CD4-positive, alpha-beta memory T cell (primary cell): Measurements from ENCODE around the gene TRABD2B. TPM values are rescaled to one million over a fixed set of nuclear protein-coding genes. Genes with fewer than 3 reads are reported as not detected.

Source experiments
- CTCF ChIA-PET: fragments of 350-600 bp; sonication (Branson Sonifier 250); formaldehyde crosslinking; loops from one replicate; lab custom pipeline; 2021; ENCODE audit warnings: inconsistent platforms; ENCODE audit not compliant: partially characterized antibody; lab: Charles Lee
- POLR2A ChIA-PET: fragments of 350-600 bp; sonication (Branson Sonifier 250); formaldehyde crosslinking; loops from one replicate; lab custom pipeline; 2021; ENCODE audit not compliant: partially characterized antibody; lab: Charles Lee
- DNase-seq, 5 donors: peaks; one replicate each; pipeline versions ENCODE4 v3.0.0 to v3.0.0-alpha.2; 2020 to 2022; ENCODE audit warnings: mixed read lengths in 1 of 5
- H3K27ac ChIP-seq: one replicate; pipeline ENCODE4 v1.7.0; 2013; ENCODE audit warnings: low read depth, low read length
- H3K27me3 ChIP-seq: 2 replicates; pipeline ENCODE4 v1.7.0; 2013; ENCODE audit warnings: mild to moderate bottlenecking, low read length, moderate library complexity; ENCODE audit not compliant: insufficient read depth
- H3K36me3 ChIP-seq: 2 replicates; pipeline ENCODE4 v1.7.0; 2013; ENCODE audit warnings: mild to moderate bottlenecking, low read length, moderate library complexity; ENCODE audit not compliant: insufficient read depth
- H3K4me1 ChIP-seq: 2 replicates; pipeline ENCODE4 v1.7.0; 2013; ENCODE audit warnings: mild to moderate bottlenecking, low read length, moderate library complexity; ENCODE audit not compliant: insufficient read depth
- H3K4me3 ChIP-seq, 2 donors: one replicate each; pipeline ENCODE4 v1.7.0; 2013; ENCODE audit warnings: low read length in 2 of 2, mild to moderate bottlenecking in 1 of 2
- H3K9me3 ChIP-seq, 2 donors: one replicate each; pipeline ENCODE4 v1.7.0; 2013; ENCODE audit warnings: low read length in 2 of 2, control low read depth in 1 of 2; ENCODE audit not compliant: control insufficient read depth in 1 of 2
- H3K27ac Mint-ChIP-seq, 7 donors: one replicate each; pipeline ENCODE4 v1.8.0; 2020 to 2021; ENCODE audit warnings: mixed read lengths in 7 of 7, mild to moderate bottlenecking in 6 of 7, inconsistent platforms in 3 of 7, moderate library complexity in 3 of 7
- H3K27me3 Mint-ChIP-seq, 2 donors: one replicate each; pipeline ENCODE4 v1.8.0; 2020 to 2021; ENCODE audit warnings: mixed read lengths in 2 of 2
- H3K36me3 Mint-ChIP-seq, 2 donors: one replicate each; pipeline ENCODE4 v1.8.0; 2020 to 2021; ENCODE audit warnings: mixed read lengths in 2 of 2, inconsistent platforms in 1 of 2, mild to moderate bottlenecking in 1 of 2
- H3K4me1 Mint-ChIP-seq, 4 donors: one replicate each; pipeline ENCODE4 v1.8.0; 2020 to 2021; ENCODE audit warnings: mixed read lengths in 4 of 4, mild to moderate bottlenecking in 1 of 4
- H3K4me3 Mint-ChIP-seq, 8 donors: one replicate each; pipeline ENCODE4 v1.8.0; 2020 to 2021; ENCODE audit warnings: mixed read lengths in 8 of 8, mild to moderate bottlenecking in 7 of 8, moderate library complexity in 6 of 8, inconsistent platforms in 3 of 8
- H3K9me3 Mint-ChIP-seq, 8 donors: one replicate each; pipeline ENCODE4 v1.8.0; 2020 to 2021; ENCODE audit warnings: mixed read lengths in 8 of 8, mild to moderate bottlenecking in 5 of 8, inconsistent platforms in 3 of 8, moderate library complexity in 1 of 8
- intact Hi-C: fragments of 100-400 bp; cut with micrococcal nuclease; formaldehyde crosslinking; loops from one replicate; pipeline ENCODE4 v1.15.1; 2023
- polyA plus RNA-seq, 2 donors: library from polyadenylated mRNA; unstranded; fragments of 300-500 nt; fragmentation: Illumina TruSeq; gene quantifications; one replicate each; pipeline ENCODE4 v1.2.3, GENCODE V29; 2021
- total RNA-seq, 2 experiments: library from RNA; stranded (reverse); gene quantifications; one replicate each; pipeline ENCODE4 v1.2.3, GENCODE V29; 2021

The TRABD2B gene
- total and polyA plus RNA-seq, 4 experiments from 2014 or later = not detected

DNA sequence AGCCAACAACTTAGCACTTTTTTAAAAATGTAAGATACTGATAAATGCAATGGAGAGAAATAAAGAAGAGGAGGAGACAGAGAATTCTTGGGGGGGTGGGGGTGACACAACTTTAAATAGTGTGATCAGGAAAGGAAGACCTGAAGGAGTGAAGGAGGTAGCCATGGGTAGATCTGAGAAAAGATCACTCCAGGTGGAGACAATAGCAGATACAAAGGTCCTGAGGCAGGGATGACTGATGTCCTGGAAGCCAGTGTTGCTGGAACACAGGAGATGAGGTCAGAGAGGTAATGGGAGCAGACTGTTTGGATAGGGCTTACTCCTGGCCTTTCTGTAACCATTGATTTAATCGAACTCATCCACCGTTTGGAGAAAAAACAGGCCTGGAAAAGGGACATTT lies 24.6 kb upstream of the TRABD2B start:
- no peak overlapping the region for H3K27ac ChIP-seq
- Mint-ChIP-seq H3K4me1 (no peaks in the 10 kb centered on the region), H3K27me3 (peaks cover 9 to 10% of the 10 kb centered on the region in 2 donors), H3K36me3 (no peaks in the 10 kb centered on the region), H3K27ac (no peak overlapping the region), H3K9me3 (peaks cover 0 to 2% (median 0%) of the 10 kb centered on the region in 8 donors), H3K4me3 (no peak overlapping the region)
- no peak overlapping the region for H3K4me3 ChIP-seq
- no peak for DNase-seq
- H3K36me3 ChIP-seq = no peaks in the 10 kb centered on the region
- H3K4me1 ChIP-seq = no peaks in the 10 kb centered on the region
- POLR2A ChIA-PET = no interaction called here
- intact Hi-C loops = no loop called here
- CTCF ChIA-PET = interaction anchor here (1.2 kb wide), 1 partner anchor 23 kb away, joined by 4 read pairs; no protein-coding TSS in a partner anchor
- H3K9me3 ChIP-seq = no peaks in the 10 kb centered on the region
- peaks cover 4% of the 10 kb centered on the region for H3K27me3 ChIP-seq

DNA sequence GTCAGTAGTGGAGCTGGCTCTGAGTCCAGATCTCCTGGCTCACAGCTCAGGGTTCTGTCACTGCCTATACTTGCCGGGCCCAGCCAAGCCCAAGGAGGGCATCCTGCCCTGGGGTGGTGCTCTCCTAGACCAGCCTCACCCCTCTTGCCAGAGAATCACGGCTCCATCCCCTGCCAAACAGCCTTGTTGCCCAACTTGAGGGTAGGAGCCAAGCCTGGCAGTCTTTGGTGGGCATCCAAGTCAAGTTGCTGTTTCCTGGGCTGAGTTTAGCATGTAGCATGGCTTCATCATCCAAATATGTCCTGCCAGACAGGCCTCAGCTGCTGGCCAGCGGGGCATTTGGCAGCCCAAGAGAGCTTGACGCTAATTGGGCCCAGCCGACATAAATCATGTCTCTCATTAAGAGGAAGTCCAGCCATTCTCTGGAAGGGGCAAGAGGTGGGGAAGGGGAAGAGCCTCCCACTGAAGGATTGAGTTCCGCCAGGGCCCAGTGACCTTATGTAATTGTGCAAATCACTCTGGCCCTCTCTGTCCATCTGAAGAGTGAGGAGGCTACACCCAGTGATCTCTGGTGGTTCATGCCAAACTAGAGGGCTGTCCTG lies 22.6 kb upstream of the TRABD2B start:
- intact Hi-C loops = no loop called here
- Mint-ChIP-seq H3K9me3 (peaks cover 0 to 2% (median 0%) of the 10 kb centered on the region in 8 donors), H3K27ac (no peak overlapping the region), H3K27me3 (peaks cover 20 to 22% of the 10 kb centered on the region in 2 donors), H3K4me3 (no peak overlapping the region), H3K4me1 (no peaks in the 10 kb centered on the region), H3K36me3 (no peaks in the 10 kb centered on the region)
- H3K4me1 ChIP-seq = no peaks in the 10 kb centered on the region
- no peak overlapping the region for H3K4me3 ChIP-seq
- H3K9me3 ChIP-seq = no peaks in the 10 kb centered on the region
- peaks cover 4% of the 10 kb centered on the region for H3K27me3 ChIP-seq
- ChIA-PET POLR2A (no interaction called here), CTCF (no interaction called here)
- H3K36me3 ChIP-seq = no peaks in the 10 kb centered on the region
- DNase-seq = no peak
- no peak overlapping the region for H3K27ac ChIP-seq

DNA sequence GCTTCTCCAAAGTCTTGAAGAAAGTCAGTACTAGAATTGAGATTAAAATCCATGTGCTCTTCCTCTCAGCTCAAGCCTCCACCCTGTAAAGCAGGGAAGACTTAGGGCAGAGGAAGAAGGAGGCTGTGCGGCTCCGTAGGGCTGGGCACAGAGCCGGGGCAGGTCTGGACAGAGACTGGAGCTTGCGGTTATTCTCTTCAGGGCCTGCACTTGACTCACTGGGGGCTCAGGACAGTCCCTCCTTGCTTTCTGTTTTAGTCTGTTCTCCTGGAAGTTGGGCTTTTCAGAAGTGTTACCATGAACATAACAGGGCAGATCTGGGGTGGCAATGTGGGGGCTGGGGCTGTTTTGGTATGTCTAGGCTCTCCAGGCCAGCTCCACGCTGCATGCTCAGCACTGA lies 21.6 kb upstream of the TRABD2B start:
- POLR2A ChIA-PET = no interaction called here
- no peaks in the 10 kb centered on the region for H3K36me3 ChIP-seq
- H3K27ac ChIP-seq = no peak overlapping the region
- peaks cover 20 to 25% of the 10 kb centered on the region in 2 donors for H3K27me3 Mint-ChIP-seq
- CTCF ChIA-PET = no interaction called here
- intact Hi-C loops = no loop called here
- H3K4me1 Mint-ChIP-seq = no peaks in the 10 kb centered on the region
- no peak overlapping the region for H3K4me3 ChIP-seq
- H3K36me3 Mint-ChIP-seq = no peaks in the 10 kb centered on the region
- H3K9me3 Mint-ChIP-seq = peaks cover 0 to 2% (median 0%) of the 10 kb centered on the region in 8 donors
- no peak overlapping the region for H3K4me3 Mint-ChIP-seq
- no peaks in the 10 kb centered on the region for H3K4me1 ChIP-seq
- no peaks in the 10 kb centered on the region for H3K9me3 ChIP-seq
- peaks cover 4% of the 10 kb centered on the region for H3K27me3 ChIP-seq
- no peak for DNase-seq
- H3K27ac Mint-ChIP-seq = no peak overlapping the region

DNA sequence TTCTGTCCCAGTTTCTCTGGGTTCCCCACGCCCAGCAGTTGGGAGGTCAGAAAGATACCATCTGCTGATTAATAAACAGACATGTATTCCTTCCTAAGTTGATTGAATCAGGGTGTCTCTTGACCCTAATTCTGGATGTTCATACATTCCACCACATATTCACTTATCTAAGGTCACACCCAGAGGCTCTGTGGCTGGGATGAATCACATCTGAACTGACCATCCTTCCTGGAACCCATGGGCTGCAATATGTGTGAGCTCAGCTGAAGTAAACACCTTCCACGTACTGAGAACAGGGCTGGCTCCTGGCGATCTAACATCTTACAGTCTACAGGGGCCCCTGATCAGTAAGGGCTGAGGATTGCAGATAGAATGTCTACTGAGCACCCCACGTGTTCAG lies 20.5 kb upstream of the TRABD2B start:
- peaks cover 0 to 2% (median 0%) of the 10 kb centered on the region in 8 donors for H3K9me3 Mint-ChIP-seq
- POLR2A ChIA-PET = no interaction called here

DNA sequence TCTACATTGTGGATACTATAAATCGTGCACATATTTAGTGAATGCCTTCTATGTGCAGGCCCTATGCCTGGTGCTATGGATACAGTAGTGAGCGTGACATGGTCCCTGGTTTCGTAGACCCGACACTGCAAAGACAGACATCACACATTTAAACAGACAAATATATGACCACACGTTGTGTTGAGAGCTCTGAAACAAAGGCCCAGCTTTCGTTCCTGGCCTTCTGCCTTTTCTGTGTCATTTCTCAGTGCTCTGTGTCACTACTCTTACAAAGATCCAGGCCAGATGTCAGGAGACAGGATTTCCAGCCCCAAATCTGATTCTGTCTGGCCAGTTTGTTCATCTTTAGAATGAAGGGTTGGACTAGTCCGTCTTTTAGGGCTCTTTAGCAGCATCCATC lies 19.3 kb upstream of the TRABD2B start:
- no peaks in the 10 kb centered on the region for H3K9me3 ChIP-seq
- Mint-ChIP-seq H3K27ac (no peak overlapping the region), H3K4me3 (no peak overlapping the region), H3K9me3 (no peaks in the 10 kb centered on the region), H3K4me1 (no peaks in the 10 kb centered on the region), H3K27me3 (peaks cover 17 to 28% of the 10 kb centered on the region in 2 donors), H3K36me3 (no peaks in the 10 kb centered on the region)
- CTCF ChIA-PET = no interaction called here
- POLR2A ChIA-PET = no interaction called here
- no peaks in the 10 kb centered on the region for H3K36me3 ChIP-seq
- no peak overlapping the region for H3K4me3 ChIP-seq
- H3K27ac ChIP-seq = no peak overlapping the region
- no peak for DNase-seq
- intact Hi-C loops = no loop called here
- peaks cover 4% of the 10 kb centered on the region for H3K27me3 ChIP-seq
- no peaks in the 10 kb centered on the region for H3K4me1 ChIP-seq

More for the DNA sequence above, 20.5 kb upstream of the TRABD2B start:
- Histone ChIP-seq H3K36me3 (no peaks in the 10 kb centered on the region), H3K9me3 (no peaks in the 10 kb centered on the region), H3K27ac (no peak overlapping the region), H3K4me1 (no peaks in the 10 kb centered on the region), H3K27me3 (peaks cover 4% of the 10 kb centered on the region), H3K4me3 (no peak overlapping the region)
- Mint-ChIP-seq H3K36me3 (no peaks in the 10 kb centered on the region), H3K27ac (peak overlapping the region in 1 of 7 donors; percentile 16), H3K27me3 (peaks cover 19 to 25% of the 10 kb centered on the region in 2 donors), H3K4me1 (no peaks in the 10 kb centered on the region), H3K4me3 (no peak overlapping the region)
- intact Hi-C loops = no loop called here
- no peak for DNase-seq
- CTCF ChIA-PET = no interaction called here

DNA sequence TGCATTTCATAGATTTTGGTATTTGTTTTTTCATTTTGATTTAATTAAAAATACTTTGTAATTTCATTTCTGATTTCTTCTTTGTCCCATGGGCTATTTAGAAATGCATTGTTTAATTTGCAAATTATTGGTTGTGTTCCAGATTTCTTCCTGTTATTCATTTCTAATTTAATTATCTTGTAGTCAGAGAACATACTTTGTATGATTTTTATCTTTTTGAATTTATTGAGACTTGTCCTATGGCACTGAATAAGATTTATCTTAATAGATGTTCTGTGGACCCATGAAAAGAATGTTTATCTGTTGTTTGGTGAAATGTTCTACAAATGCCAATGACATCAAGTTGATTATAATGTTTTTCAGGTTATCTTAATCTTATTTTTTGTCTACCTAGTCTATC lies 16.1 kb upstream of the TRABD2B start:
- Histone ChIP-seq H3K4me3 (no peak overlapping the region), H3K27ac (no peak overlapping the region), H3K27me3 (peaks cover 4% of the 10 kb centered on the region), H3K4me1 (no peaks in the 10 kb centered on the region), H3K9me3 (no peaks in the 10 kb centered on the region), H3K36me3 (no peaks in the 10 kb centered on the region)
- intact Hi-C loops = no loop called here
- Mint-ChIP-seq H3K4me3 (no peak overlapping the region), H3K9me3 (no peaks in the 10 kb centered on the region), H3K36me3 (no peaks in the 10 kb centered on the region), H3K27me3 (peaks cover 12 to 22% of the 10 kb centered on the region in 2 donors), H3K27ac (no peak overlapping the region), H3K4me1 (no peaks in the 10 kb centered on the region)
- no peak for DNase-seq
- ChIA-PET POLR2A (no interaction called here), CTCF (no interaction called here)

DNA sequence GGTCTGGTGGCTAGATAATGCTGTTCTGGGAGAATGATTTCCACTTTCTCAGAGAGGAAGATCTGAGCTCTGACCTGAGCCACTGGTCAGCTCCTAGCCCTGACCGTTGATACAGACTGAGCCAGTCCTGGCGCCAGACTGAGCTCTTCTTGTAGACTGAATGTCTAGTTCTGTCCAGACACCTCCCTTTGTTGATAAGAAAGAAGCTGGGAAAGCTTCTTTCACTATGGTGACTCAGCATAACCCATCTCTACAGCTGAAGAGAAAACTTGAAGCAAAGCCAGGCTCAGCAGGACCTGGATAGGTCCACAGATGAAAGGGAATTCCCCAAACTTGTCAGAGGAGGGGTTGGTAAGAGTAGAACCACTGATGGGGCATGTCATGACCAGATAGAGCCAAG lies 9.9 kb upstream of the TRABD2B start:
- no peak overlapping the region for H3K27ac Mint-ChIP-seq
- H3K27me3 Mint-ChIP-seq = peaks cover 3% of the 10 kb centered on the region in 2 donors
- intact Hi-C loops = no loop called here
- no peaks in the 10 kb centered on the region for H3K36me3 ChIP-seq
- ChIA-PET POLR2A (no interaction called here), CTCF (interaction anchor here (3.9 kb wide), 1 partner anchor 9 kb away, joined by 36 read pairs; the partner anchor contains the start of gene TRABD2B)
- H3K27ac ChIP-seq = no peak overlapping the region
- no peak for DNase-seq
- no peaks in the 10 kb centered on the region for H3K9me3 Mint-ChIP-seq
- no peak overlapping the region for H3K4me3 ChIP-seq
- no peaks in the 10 kb centered on the region for H3K4me1 ChIP-seq
- no peaks in the 10 kb centered on the region for H3K4me1 Mint-ChIP-seq
- H3K27me3 ChIP-seq = no peaks in the 10 kb centered on the region
- H3K4me3 Mint-ChIP-seq = no peak overlapping the region
- no peaks in the 10 kb centered on the region for H3K36me3 Mint-ChIP-seq
- H3K9me3 ChIP-seq = no peaks in the 10 kb centered on the region
